GM23338 (cell line): ENCODE results near the gene ZNF776. TPM values are rescaled to one million over a fixed set of nuclear protein-coding genes. Genes with fewer than 3 reads are reported as not detected.

ENCODE experiments used
- ATAC-seq: fragments of 200-7000 bp; cut with Tn5 transposase; 3 replicates; pipeline ENCODE4 v1.9.1; 2020
- DNase-seq: peaks from one replicate; pipeline ENCODE4 v3.0.0-alpha.2; 2015; ENCODE audit warnings: low spot score
- H2AFZ ChIP-seq: fragments of 200-600 bp; sonication (generic); 2 replicates; pipeline ENCODE4 v1.8.0; 2016; ENCODE audit warnings: antibody characterized with exemption, mild to moderate bottlenecking, moderate library complexity
- H3F3A ChIP-seq: fragments of 200-600 bp; sonication (generic); replicated peaks from 2 replicates; pipeline ENCODE4 v1.8.0; 2017; ENCODE audit warnings: antibody characterized with exemption, mixed run types, low read depth
- H3K27ac ChIP-seq: fragments of 200-600 bp; sonication (generic); 2 replicates; pipeline ENCODE4 v1.6.1; 2016; ENCODE audit warnings: low read depth
- H3K27me3 ChIP-seq: fragments of 200-600 bp; sonication (generic); 2 replicates; pipeline ENCODE4 v1.8.0; 2016; ENCODE audit warnings: mild to moderate bottlenecking, mixed run types, moderate library complexity; ENCODE audit not compliant: insufficient read depth
- H3K36me3 ChIP-seq: fragments of 200-600 bp; sonication (generic); 2 replicates; pipeline ENCODE4 v1.8.0; 2016; ENCODE audit warnings: mild to moderate bottlenecking; ENCODE audit not compliant: insufficient read depth
- H3K4me1 ChIP-seq: fragments of 200-600 bp; sonication (generic); 2 replicates; pipeline ENCODE4 v1.8.0; 2016; ENCODE audit warnings: mild to moderate bottlenecking, moderate library complexity; ENCODE audit not compliant: insufficient read depth
- H3K4me2 ChIP-seq: fragments of 200-600 bp; sonication (generic); 2 replicates; pipeline ENCODE4 v1.7.1; 2017; ENCODE audit warnings: mixed run types
- H3K4me3 ChIP-seq: fragments of 200-600 bp; sonication (generic); 2 replicates; pipeline ENCODE4 v1.6.1; 2016; ENCODE audit warnings: mixed run types
- H3K79me2 ChIP-seq: fragments of 200-600 bp; sonication (generic); replicated peaks from 2 replicates; pipeline ENCODE4 v1.8.0; 2017; ENCODE audit warnings: mild to moderate bottlenecking; ENCODE audit not compliant: insufficient read depth
- H3K9me2 ChIP-seq: fragments of 200-600 bp; sonication (generic); 2 replicates; pipeline ENCODE4 v1.8.0; 2017; ENCODE audit not compliant: insufficient read depth
- H4K20me1 ChIP-seq: fragments of 200-600 bp; sonication (generic); replicated peaks from 2 replicates; pipeline ENCODE4 v1.8.0; 2017; ENCODE audit warnings: mild to moderate bottlenecking; ENCODE audit not compliant: insufficient read depth
- H3K27ac Mint-ChIP-seq: 2 replicates; pipeline ENCODE4 v1.8.0; 2020; ENCODE audit warnings: inconsistent platforms, mild to moderate bottlenecking, moderate library complexity, mixed read lengths
- H3K27me3 Mint-ChIP-seq: 3 replicates; pipeline ENCODE4 v1.8.0; 2022; ENCODE audit warnings: low read depth, mild to moderate bottlenecking, moderate library complexity, mixed read lengths, inconsistent platforms; ENCODE audit not compliant: insufficient read depth, poor library complexity
- H3K36me3 Mint-ChIP-seq: 3 replicates; pipeline ENCODE4 v1.8.0; 2021; ENCODE audit warnings: low read depth, mild to moderate bottlenecking, inconsistent platforms, moderate library complexity, mixed read lengths
- H3K4me1 Mint-ChIP-seq: 3 replicates; pipeline ENCODE4 v1.8.0; 2020; ENCODE audit warnings: mild to moderate bottlenecking, inconsistent platforms, mixed read lengths
- H3K4me3 Mint-ChIP-seq: 3 replicates; pipeline ENCODE4 v1.8.0; 2021; ENCODE audit warnings: moderate library complexity, mild to moderate bottlenecking, inconsistent platforms, mixed read lengths
- H3K9me3 Mint-ChIP-seq: 3 replicates; pipeline ENCODE4 v1.8.0; 2020; ENCODE audit warnings: moderate library complexity, mild to moderate bottlenecking, inconsistent platforms, mixed read lengths
- JUNB ChIP-seq: IDR thresholded peaks from one replicate; pipeline ENCODE4 v1.6.1; 2016; ENCODE audit warnings: antibody characterized with exemption; ENCODE audit not compliant: unreplicated experiment
- NANOG ChIP-seq: IDR thresholded peaks from 2 replicates; pipeline ENCODE4 v1.6.1; 2016; ENCODE audit warnings: antibody characterized with exemption, borderline replicate concordance
- STAT1 ChIP-seq: IDR thresholded peaks from one replicate; pipeline ENCODE4 v1.6.1; 2016; ENCODE audit warnings: antibody characterized with exemption; ENCODE audit not compliant: unreplicated experiment
- ZNF331 ChIP-seq: fragments of 250-450 bp; sonication (Bioruptor Pico); IDR thresholded peaks from 2 replicates; pipeline ENCODE4 v1.5.0; 2020; ENCODE audit warnings: low read depth, mild to moderate bottlenecking, moderate library complexity
- polyA plus RNA-seq: library from polyadenylated mRNA; unstranded; fragments of >200 nt; fragmentation: Nextera tagmentation; extraction: Ambion mirVana; gene quantifications from 2 replicates; pipeline ENCODE4 v1.2.1, GENCODE V29; 2016
- total RNA-seq: library from RNA; depleted of rRNA; stranded (reverse); fragments of >200 nt; shearing (Covaris generic); gene quantifications from 2 replicates; pipeline ENCODE4 v1.2.3, GENCODE V29; 2014
- TF ChIP-seq, protein P1 (sequence below), 2 experiments: fragments of 200-600 bp in 1 of 2; sonication (generic) in 1 of 2; conservative IDR thresholded peaks; 2 replicates each; pipeline versions ENCODE4 v1.5.1 to v1.6.1; 2016 to 2017; ENCODE audit warnings: antibody characterized with exemption in 2 of 2, low read depth in 2 of 2, mild to moderate bottlenecking in 2 of 2, moderate library complexity in 1 of 2
- TF ChIP-seq, protein P2 (sequence below): fragments of 250-450 bp; sonication (Bioruptor Pico); IDR thresholded peaks from 2 replicates; pipeline ENCODE4 v1.5.0; 2020; ENCODE audit warnings: mild to moderate bottlenecking, moderate library complexity

The ZNF776 gene
- total and polyA plus RNA-seq, 2 experiments from 2014 or later = 5.9 to 19.4 TPM

DNA sequence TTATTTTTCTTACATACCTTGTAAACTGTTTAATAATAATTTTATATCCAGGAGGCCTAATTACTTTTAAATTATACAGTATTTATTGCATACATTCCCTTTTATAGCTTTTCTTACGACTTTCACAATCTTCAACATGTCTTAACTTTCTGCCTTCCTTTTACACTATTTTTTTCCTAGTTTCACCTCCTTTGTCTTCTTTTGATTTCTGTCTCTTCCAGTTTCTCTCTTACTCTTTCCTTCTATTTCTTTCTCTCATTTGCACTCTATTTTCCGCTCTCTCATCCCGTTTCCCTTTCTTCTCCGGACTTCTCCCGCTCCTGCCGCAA lies 56.6 kb downstream of the ZNF776 start:
- peak; percentile 70 for DNase-seq
- Histone ChIP-seq H4K20me1 (no peaks in the 10 kb centered on the region), H3K4me1 (peaks cover 36% of the 10 kb centered on the region), H3K9me2 (no peaks in the 10 kb centered on the region), H3K27ac (peak overlapping the region; percentile 100), H3K4me3 (peak overlapping the region; percentile 60), H3K79me2 (peaks cover 6% of the 10 kb centered on the region; the same call in 1 of the 2 replicates), H3F3A (peaks cover 4% of the 10 kb centered on the region; the same call in 1 of the 2 replicates), H3K27me3 (no peaks in the 10 kb centered on the region), H2AFZ (no peak overlapping the region), H3K36me3 (peaks cover 7% of the 10 kb centered on the region; the same call in 1 of the 2 replicates), H3K4me2 (peak overlapping the region; percentile 75)
- Mint-ChIP-seq H3K4me3 (peak overlapping the region; percentile 86), H3K36me3 (peaks cover 23% of the 10 kb centered on the region), H3K4me1 (peaks cover 52% of the 10 kb centered on the region), H3K27me3 (peaks cover 10% of the 10 kb centered on the region), H3K27ac (peak overlapping the region; percentile 96), H3K9me3 (no peaks in the 10 kb centered on the region)
- ATAC-seq = peak; percentile 22
- TF ChIP-seq NANOG (no peak), JUNB (no peak), ZNF331 (no peak), STAT1 (no peak)
- TF ChIP-seq, protein P1, sequence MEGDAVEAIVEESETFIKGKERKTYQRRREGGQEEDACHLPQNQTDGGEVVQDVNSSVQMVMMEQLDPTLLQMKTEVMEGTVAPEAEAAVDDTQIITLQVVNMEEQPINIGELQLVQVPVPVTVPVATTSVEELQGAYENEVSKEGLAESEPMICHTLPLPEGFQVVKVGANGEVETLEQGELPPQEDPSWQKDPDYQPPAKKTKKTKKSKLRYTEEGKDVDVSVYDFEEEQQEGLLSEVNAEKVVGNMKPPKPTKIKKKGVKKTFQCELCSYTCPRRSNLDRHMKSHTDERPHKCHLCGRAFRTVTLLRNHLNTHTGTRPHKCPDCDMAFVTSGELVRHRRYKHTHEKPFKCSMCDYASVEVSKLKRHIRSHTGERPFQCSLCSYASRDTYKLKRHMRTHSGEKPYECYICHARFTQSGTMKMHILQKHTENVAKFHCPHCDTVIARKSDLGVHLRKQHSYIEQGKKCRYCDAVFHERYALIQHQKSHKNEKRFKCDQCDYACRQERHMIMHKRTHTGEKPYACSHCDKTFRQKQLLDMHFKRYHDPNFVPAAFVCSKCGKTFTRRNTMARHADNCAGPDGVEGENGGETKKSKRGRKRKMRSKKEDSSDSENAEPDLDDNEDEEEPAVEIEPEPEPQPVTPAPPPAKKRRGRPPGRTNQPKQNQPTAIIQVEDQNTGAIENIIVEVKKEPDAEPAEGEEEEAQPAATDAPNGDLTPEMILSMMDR (conservative IDR thresholded peaks at IDR 0.05; ENCODE audit: low read depth in 2 of 2) = no peak
- TF ChIP-seq, protein P2, sequence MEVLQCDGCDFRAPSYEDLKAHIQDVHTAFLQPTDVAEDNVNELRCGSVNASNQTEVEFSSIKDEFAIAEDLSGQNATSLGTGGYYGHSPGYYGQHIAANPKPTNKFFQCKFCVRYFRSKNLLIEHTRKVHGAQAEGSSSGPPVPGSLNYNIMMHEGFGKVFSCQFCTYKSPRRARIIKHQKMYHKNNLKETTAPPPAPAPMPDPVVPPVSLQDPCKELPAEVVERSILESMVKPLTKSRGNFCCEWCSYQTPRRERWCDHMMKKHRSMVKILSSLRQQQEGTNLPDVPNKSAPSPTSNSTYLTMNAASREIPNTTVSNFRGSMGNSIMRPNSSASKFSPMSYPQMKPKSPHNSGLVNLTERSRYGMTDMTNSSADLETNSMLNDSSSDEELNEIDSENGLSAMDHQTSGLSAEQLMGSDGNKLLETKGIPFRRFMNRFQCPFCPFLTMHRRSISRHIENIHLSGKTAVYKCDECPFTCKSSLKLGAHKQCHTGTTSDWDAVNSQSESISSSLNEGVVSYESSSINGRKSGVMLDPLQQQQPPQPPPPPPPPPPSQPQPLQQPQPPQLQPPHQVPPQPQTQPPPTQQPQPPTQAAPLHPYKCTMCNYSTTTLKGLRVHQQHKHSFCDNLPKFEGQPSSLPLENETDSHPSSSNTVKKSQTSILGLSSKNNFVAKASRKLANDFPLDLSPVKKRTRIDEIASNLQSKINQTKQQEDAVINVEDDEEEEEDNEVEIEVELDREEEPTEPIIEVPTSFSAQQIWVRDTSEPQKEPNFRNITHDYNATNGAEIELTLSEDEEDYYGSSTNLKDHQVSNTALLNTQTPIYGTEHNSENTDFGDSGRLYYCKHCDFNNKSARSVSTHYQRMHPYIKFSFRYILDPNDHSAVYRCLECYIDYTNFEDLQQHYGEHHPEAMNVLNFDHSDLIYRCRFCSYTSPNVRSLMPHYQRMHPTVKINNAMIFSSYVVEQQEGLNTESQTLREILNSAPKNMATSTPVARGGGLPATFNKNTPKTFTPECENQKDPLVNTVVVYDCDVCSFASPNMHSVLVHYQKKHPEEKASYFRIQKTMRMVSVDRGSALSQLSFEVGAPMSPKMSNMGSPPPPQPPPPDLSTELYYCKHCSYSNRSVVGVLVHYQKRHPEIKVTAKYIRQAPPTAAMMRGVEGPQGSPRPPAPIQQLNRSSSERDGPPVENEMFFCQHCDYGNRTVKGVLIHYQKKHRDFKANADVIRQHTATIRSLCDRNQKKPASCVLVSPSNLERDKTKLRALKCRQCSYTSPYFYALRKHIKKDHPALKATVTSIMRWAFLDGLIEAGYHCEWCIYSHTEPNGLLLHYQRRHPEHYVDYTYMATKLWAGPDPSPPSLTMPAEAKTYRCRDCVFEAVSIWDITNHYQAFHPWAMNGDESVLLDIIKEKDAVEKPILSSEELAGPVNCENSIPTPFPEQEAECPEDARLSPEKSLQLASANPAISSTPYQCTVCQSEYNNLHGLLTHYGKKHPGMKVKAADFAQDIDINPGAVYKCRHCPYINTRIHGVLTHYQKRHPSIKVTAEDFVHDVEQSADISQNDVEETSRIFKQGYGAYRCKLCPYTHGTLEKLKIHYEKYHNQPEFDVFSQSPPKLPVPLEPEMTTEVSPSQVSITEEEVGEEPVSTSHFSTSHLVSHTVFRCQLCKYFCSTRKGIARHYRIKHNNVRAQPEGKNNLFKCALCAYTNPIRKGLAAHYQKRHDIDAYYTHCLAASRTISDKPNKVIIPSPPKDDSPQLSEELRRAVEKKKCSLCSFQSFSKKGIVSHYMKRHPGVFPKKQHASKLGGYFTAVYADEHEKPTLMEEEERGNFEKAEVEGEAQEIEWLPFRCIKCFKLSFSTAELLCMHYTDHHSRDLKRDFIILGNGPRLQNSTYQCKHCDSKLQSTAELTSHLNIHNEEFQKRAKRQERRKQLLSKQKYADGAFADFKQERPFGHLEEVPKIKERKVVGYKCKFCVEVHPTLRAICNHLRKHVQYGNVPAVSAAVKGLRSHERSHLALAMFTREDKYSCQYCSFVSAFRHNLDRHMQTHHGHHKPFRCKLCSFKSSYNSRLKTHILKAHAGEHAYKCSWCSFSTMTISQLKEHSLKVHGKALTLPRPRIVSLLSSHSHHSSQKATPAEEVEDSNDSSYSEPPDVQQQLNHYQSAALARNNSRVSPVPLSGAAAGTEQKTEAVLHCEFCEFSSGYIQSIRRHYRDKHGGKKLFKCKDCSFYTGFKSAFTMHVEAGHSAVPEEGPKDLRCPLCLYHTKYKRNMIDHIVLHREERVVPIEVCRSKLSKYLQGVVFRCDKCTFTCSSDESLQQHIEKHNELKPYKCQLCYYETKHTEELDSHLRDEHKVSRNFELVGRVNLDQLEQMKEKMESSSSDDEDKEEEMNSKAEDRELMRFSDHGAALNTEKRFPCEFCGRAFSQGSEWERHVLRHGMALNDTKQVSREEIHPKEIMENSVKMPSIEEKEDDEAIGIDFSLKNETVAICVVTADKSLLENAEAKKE (CRISPR knock-in tag) = no peak
